Activated CD4-positive, CD25-positive, alpha-beta regulatory T cell treated with anti-CD3 and anti-CD28 coated beads, Interleukin-2, amount 50 U/mL, for 24 hours (primary cell): Measurements from ENCODE around the gene BLOC1S4.
"Not testable (repeated sequence)": the region's sequence is repeated elsewhere in the genome, so short reads cannot be mapped to it uniquely, and the experiment has no call there.

ENCODE experiments used
- ATAC-seq, 2 donors: fragments of 150-1000 bp; cut with Tn5 transposase; one replicate each; pipeline ENCODE4 v1.10.0; 2021; ENCODE audit warnings: mild to moderate bottlenecking in 1 of 2, moderate library complexity in 1 of 2

The BLOC1S4 gene

DNA sequence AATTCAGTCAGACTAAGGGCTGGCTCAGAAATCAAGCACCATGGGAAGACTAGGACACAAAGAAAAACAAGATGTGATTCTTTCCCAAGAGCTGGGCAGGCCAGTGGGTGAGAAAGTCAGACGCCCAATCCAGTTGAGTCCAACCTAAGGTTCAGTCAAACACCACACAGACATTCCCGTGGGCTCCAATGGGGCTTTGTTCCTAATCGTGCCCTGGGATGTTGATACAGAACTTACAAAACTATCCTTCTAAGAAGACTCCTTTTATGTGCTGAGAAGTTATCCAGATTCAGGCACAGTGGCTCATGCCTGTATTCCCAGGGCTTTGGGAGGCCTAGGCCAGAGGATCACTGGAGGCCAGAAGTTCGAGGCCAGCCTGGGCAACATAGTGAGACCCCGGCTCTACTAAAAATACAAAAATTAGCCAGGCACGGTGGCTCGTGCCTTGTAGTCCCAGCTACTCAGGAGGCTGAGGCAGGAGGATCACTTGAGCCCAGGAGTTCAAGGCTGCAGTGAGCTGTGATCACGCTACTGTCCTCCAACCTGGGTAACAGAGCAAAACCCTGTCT lies 3.7 kb downstream of the BLOC1S4 start:
- ATAC-seq: no peak

DNA sequence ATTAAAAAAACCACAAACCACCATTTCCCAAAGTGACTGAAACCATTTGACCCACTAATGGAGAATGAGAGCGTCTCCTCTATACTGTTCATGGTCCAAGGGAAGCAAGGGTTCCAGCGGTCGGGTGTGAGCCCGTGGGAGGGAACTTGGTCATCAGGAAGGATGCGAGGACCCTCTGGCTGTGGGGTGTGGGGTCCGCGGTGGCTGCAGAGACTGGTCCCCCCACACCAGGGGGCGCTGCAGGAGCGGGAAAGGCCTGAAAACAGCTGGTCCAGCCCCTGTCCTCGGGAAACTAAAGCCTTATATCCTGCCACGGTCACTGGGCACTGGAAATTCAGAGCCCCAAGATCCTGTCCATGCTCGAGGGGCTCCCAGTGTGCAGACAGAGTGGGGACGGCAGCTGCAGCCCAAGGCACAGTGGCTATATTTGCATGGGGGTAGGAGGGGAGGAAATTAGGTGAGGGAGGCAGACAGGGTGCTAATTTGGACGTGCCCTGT lies 4.3 kb downstream of the BLOC1S4 start:
- peak; percentile 41 to 45 for ATAC-seq

DNA sequence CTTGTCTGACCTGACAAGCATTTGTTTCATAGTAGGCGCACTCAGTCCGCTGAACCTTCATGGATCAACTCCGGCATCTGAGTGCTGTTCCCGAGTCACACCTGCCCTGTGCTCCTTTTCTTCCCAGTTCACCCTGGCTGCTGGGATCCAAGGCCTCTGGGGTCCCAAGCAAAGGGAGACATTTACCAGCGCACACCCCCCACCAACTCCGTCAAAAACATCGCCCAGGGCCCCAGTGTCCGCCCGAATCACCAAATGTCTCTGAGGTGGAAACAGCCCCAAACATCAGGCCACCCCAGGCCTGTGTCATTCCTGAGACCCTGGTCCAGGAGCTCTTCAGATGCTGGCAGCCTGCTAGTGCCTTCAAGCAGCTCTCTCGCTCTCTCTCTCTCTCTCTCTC lies 5.1 kb downstream of the BLOC1S4 start:
- no peak for ATAC-seq

DNA sequence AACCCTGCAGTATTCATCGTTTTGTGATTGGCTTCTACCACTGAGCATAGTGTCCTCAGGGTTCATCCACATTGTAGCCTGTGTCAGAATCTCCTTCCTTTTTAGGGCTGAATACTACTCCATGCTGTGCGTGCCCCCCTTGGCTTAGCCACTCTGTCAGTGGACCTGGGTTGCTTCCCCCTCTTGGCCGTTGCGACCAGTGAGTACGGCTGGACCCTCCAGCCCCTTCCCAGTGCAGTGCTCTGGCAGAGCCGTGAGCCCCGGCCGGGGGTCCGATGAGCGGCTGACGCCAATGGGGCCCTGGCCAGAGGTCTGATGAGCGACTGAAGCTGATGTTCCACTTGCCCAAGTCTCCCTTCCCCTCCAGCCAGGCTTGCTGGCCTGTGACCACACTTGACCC lies 6.9 kb downstream of the BLOC1S4 start:
- ATAC-seq: no peak

DNA sequence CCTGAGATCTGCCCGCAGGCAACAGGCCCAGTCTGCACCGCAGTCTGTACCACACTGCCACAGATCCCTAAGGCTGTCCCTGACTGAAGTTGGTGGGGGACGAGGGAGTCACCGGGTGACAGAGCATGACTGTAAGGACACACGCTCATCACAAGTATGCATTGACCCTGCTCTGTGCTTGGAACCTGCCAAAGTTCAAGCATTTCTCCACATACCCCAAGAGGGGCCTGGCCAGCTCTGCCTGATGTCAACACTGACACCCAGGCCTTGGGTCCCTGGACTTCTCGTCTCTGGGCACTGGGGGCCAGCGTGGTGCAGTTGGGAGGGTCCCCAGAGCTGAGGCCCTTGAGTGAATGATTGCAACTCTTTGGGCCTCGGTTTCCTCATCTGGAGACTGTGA lies 7.9 kb downstream of the BLOC1S4 start:
- ATAC-seq: no peak

DNA sequence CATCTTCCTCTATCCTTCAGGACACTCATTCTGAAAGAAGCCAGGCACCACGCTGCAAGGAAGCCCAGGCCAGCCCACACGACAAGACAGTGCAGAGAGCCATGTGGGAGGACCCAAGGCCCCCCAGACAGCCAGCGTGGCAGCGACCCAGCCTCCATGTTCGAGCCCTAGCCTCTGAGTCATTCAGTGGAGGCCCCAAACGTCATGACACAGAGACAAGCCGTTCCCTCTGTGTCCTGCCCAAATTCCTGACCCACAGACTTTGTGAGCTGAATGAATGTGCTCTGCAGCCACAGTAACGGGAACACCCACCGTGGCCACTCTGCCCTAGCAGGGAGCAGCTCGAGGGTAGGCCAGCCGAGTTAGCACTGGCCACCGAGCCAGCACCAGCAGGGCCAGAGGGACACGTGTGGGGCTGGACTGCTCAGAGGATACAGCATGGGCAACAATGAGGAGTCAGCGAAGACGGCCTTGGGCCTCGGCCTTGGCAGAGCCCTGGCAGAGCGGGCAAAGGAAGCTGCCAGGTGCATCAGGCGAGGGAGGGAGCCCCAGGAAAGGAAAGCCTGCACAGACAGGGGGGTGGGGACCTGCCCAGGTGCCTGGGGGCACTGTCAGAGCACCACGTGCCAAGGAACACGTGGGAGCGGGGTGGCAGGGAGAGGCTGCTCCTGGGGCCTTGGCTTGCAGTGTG lies 8.6 kb downstream of the BLOC1S4 start:
- no peak for ATAC-seq

DNA sequence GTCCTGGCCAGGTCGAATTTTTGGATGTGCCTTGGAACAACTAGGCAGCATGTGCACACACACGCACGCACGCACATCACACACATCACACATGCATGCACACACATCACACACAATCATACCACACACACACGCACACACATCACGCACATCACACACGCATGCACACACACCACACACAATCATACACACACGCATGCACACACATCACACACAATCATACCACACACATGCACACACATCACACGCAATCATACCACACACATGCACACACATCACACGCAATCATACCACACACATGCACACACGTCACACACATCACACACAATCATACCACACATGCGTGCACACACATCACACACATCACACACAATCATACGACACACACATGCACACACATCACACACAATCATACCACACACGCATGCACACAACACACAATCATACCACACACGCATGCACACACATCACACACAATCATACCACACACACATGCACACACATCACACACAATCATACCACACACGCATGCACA lies 9.5 kb downstream of the BLOC1S4 start:
- ATAC-seq: not testable (repeated sequence)

DNA sequence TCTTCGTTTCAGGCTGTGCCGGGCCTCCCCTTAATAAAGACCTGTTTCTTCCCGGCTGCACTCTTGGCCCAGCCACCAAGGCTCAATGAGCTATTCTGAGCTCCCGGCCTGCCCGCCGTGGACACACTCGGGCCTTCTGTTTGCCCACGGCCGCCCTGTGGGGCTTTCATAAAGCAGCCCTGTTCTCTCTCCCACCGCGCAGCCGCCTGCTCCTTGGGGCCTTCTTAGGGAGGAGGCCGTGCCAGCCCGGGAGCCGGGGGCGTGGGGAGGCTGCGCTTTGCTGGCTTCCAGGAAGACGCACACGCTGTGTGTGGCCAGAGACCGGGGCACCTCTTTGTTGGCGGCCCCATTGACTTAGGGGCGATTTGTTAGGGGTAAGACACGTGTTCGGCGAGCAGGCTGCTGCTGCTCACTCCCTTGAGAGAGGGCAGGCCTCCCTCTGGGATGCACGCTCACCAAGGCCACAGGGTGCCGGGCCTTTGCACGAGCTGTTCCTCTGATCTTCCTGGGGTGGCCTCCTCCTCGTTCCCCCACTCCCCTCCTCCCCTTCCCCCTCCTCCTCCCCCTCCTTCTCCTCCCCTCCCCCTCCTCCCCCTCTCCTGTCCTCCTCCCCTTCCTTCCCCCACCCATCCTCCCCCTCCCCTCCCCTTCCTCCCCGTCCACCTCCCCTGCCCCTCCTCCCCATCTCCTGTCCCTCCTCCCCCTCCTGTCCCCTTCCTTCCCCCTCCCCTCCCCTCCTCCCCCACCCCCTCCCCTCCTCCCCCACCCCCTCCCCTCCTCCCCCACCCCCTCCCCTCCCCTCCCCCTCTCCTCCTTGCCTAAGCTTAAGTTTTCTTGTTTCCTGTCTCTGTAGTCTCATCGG lies 11.3 kb downstream of the BLOC1S4 start:
- ATAC-seq: no peak

DNA sequence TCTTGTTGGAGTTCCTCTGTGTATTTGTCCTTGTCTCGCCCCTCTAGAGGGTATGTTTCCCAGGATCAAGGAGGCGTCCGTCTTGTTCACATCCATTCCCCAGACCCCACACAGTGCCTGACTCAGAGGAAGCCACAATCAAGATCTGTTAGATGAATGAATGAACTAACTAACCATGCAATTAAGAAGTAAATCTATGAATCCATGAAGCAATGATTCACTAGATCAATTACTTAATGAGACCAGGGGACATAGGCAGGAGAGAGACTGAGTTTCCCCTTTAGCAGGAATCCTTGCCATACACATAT lies 11.9 kb downstream of the BLOC1S4 start:
- ATAC-seq: no peak

DNA sequence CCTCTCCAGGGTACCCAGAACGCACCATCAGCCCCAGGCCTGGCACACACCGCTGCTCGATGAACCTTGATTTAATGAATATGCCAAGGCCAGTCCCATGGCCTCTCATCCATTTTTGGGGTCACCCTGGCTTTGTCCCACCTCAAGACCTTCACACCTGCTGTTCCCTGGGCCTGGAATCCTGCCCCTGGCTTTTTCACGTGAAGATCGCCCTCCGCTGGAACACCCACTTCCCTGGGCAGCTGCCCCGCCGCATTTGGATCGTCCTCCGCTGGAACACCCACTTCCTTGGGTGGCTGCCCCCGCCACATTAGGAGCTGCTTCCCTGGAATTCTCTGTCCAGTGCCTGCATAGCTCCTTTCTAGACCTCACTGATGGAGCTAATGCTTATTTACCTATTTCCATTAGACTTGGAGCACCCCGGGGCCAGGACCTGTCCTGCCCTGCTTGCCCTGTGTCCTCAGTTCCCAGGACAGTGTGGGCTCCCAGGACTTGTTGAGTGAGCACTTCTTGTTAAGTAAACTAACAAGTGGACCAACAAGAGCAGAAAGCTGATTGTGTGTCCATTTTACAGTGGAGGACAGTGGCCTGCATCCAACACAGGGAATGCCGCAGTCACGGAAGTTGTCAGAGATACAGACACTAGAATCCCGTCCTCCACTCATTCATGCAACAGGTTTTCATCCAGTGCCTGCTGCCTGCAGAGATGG lies 12.5 kb downstream of the BLOC1S4 start:
- no peak for ATAC-seq

DNA sequence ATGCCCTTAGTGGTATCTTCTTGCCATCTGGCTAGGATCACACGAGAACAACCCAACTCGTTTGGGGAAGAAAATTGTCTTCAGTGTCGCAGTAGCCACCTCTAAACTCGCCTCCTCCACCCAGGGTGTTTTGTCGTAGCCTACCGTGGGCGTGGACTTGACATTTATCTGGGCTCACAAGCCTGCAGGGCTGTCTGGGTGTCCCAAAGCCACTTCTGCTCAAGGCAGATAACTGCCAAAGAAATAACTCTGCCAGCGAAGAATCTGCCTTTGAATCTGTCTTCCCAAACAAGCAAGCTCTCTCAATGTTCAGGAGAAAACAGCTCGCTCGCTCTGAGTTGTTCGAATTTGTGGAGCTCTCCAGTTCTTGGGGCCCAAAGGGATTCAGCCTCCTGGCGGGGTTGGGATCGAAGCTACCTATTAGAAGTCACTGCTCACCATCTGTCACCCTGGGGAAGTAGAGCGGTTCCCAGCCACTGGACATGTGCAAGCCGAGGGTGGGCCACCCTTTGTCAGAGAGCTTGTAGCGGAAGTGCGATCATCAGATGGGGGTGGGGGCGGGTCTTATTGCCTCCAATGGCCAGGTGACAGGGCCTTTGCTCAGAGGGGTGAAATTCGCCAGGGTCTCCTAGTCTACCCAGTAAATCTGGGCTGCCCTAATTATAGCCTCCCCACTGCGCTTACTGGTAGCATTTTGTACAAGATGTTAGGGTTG lies 14.8 kb downstream of the BLOC1S4 start:
- ATAC-seq: no peak

DNA sequence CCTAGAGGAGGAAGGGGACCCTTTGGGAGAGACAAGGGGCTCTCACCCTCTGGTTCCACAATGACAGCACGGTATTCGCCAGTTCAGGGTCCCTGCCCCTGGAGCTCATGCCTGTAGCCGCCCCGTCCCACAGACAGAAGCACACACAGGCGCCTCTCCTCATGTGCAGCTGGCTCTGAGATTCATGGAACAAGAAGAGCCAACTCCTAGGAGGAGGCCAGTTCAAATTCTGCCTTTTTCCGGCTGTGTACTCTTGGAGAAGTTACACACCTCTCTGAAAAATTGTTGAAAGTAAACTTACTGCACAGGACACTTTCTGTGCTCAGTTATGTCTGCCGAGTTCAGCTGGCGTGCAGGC lies 15.3 kb downstream of the BLOC1S4 start:
- ATAC-seq: no peak

DNA sequence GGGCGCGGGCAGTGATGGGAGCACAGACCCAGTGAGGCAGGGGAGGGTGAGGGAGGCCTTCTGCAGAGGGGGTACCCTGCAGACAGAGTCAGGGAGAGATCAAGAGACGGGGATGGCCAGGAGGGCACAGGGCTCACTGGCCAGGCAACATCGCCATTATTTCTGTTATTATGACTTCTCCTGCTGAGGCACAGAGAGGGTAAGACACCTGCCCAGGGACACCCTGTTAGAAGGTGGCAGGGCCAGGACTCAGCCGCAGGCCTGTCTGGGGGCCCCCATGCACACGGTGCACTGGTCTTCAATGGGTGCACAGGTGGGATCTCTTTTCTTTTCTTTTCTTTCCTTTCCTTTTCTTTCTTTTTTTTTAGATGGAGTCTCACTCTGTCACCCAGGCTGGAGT lies 15.8 kb downstream of the BLOC1S4 start:
- ATAC-seq: no peak

DNA sequence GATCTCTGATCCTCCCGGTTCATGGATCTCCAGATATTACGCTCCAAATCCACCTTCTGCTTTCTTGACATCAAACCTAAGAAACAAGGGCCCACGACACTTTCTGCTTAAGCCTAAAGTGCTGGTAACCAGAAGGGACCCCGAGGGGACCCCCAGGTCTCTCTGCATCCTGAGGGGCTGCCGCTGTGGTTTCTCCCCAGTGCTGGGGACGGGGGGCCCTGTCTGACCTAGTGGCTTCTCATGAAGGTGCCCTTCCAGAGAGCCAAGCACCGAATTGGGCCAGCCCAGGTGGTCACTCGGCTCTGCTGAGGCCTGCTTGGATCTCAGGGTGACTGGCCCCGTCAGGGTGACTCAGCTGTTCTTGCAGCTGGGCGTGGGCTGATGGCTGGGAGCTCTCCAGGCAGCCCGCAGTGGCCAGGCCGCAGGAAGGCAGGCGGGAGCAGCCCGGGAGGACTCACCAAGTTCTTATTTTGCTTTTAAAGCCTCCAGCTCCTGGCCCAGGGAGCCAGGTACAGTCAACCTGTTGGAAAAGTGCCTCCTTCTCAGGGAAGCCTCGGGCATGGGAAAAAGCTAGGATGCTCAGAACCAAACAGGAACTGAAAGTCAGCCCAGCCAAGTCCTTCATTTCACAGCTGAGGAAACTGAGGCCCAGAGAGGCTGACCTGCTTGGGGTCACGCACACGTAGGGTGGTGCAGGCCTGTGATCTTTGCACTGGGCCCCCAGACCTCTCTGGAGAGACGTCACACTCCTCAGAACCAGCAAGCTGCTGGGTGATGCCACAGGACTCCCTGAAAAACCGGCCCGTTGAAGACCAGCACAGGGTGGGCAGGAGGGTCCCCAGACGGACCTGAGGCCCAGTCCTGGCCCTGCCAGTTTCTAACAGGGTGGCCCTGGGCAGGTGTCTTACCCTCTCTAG lies 16.7 kb downstream of the BLOC1S4 start:
- ATAC-seq: no peak

DNA sequence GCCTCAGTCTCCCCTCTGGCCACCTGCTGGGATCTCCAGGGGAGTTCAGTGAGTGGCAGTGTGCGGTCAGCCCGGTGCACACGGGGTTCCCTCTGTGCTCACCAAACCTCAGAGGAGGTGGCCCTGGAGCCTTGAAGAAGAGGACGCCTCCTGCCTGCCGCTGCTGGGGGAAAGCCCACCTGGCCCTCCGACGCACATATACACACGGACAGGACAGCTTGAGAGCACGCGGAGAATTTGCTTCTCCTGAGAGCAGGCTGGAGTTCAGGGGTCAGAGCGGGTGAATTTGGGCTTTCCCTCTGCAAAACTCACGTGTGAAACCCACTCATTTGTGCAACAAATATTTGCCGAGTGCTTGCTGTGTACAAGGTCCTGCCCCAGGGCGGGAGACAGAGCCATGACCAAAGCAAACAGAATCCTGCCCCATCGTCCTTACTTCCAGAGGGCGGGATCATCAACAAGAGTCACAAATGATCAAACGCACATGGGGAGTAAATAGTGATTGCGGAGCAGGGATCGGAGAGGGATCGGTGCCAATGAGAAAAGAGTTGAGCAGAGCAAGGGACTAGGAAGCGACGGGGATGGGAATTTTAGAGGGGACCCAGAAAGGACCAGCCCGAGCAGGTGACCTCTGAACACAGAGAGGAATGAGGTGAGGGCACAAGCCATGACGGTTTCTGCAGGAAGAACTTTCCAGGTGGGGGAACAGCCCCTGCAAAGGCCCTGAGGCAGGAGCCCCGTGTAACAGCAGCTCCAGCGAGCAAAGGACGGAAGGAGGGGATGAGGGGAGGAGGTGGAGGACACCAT lies 17.6 kb downstream of the BLOC1S4 start:
- no peak for ATAC-seq

DNA sequence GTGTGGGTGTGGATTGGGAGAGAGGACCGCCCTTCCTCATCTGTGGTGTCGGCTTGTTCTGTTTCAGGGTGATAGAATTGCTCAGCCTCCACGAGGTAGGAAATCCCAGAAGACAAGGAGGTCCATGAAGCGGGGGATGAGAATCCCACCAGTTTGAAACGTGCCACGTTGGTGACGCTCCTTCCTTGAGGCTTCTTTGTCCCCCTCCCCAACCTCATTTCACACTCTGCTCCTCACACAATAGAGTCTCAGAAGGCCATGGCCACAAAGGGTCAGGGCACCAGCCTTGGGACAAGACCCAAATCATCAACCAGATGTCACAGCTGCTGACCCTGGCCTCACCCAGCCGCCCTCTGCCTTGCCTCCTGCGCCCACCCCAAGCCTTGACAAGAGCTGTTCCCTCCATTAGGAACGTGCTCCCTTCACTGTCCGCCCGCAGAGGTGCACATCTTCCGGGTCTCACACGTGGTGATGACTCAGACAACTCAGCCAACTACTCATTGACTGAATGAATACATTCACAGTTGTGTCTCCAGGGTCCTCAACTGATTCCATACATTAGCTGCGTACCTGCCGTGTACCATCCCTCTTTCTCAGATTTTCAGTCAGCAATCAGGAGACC lies 18.3 kb downstream of the BLOC1S4 start:
- ATAC-seq: no peak

DNA sequence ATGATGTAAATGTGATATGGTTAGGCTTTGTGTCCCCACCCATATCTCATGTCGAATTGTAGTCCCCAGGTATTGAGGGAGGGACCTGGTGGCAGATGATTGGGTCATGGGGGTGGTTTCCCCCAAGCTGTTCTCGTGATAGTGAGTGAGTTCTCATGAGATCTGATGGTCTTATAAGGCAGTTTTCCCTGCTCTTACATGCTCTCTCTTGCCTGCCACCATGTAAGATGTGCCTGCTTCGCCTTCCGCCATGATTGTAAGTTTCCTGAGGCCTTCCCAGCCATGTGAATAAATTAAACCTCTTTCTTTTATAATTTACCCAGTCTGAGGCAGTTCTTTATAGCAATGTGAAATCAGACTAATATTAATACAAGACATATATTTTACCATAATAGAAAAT lies 23.9 kb downstream of the BLOC1S4 start:
- no peak for ATAC-seq

DNA sequence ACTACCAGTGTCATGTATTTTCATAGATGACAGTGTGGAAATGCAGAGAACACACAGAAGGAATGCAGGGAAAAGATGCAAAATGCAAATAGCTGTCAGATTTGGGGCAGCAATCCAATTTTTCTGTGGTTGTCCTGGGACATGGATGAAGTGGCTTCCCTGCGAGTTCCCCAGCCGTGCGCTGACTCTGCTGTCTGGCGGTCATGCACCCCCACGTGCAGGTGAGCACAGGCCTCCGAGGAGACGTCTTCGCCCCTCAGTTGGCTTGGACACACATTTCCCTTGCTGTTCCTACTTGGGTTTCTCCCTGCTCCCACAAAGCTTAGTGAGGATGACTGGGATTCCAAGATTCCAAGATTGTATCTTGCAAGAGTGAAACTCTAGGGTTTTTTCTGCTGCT lies 24.4 kb downstream of the BLOC1S4 start:
- no peak for ATAC-seq

DNA sequence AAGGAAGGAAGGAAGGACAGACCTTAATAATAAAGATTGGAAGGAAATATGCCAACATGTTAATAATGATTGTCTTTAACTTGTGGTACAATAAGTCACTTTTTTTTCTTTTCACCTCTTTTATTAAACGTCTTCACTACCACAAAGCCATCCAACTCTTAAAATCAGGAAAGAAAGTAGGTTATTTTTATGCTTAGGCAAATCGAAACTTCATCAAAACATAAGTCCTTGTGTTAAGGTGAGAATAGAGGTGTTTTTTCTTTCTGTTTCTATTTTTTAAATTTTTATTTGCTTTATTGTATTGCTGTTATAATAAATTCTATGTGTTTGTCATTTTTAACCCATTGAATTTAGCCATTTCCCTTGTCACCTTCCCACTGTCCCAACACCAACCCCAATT lies 26.5 kb downstream of the BLOC1S4 start:
- peak in 1 of 2 donors; percentile 55 for ATAC-seq

DNA sequence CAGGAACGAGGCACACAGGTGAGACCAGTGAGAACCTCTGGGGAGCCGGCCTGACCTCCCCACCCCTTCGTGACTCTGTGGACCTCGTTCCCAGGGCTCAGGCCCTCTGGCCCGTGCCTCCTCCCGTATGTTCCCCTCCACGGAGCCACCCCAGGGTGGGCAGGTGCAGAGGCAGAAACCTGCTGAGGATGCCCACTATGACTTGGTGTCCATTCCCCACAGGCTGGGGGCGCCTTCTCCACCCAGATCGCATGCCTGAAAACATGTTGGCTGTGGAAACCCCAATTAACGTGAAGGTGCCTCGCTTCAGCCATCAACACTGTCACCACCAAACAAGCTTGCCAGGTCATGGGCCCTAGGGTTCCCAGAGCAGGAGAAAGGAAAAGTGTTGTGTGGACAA lies 27.0 kb downstream of the BLOC1S4 start:
- no peak for ATAC-seq
